Esophagus squamous epithelium (tissue), 5 donors: Measurements from ENCODE around the gene TFG. TPM values are rescaled to one million over a fixed set of nuclear protein-coding genes. Genes with fewer than 3 reads are reported as not detected.

Source experiments
- DNase-seq: peaks from one replicate; lab custom pipeline; 2025; lab: John Stamatoyannopoulos, UW
- H3K27ac ChIP-seq, 4 donors: fragments of 200-600 bp; sonication (generic); one replicate each; pipeline ENCODE4 v1.5.1; 2016 to 2019; ENCODE audit warnings: mild to moderate bottlenecking in 1 of 4
- H3K27me3 ChIP-seq, 4 donors: fragments of 200-600 bp; sonication (generic); 1 replicate in 3 of 4; 2 replicates in 1 of 4; pipeline versions ENCODE4 v1.5.1 to v1.6.0; 2017 to 2021; ENCODE audit warnings: antibody characterized with exemption in 1 of 4
- H3K36me3 ChIP-seq, 3 donors: fragments of 200-600 bp; sonication (generic); one replicate each; pipeline ENCODE4 v1.5.1; 2016 to 2019
- H3K4me1 ChIP-seq, 3 donors: fragments of 200-600 bp; sonication (generic); one replicate each; pipeline ENCODE4 v1.5.1; 2017 to 2019
- H3K4me3 ChIP-seq, 4 donors: fragments of 200-600 bp; sonication (generic); 1 replicate in 3 of 4; 2 replicates in 1 of 4; pipeline ENCODE4 v1.5.1; 2016 to 2019; ENCODE audit warnings: mild to moderate bottlenecking in 2 of 4, moderate library complexity in 1 of 4
- H3K9me3 ChIP-seq, 3 donors: fragments of 200-600 bp; sonication (generic); one replicate each; pipeline ENCODE4 v1.5.1; 2016 to 2019
- POLR2A ChIP-seq, 4 donors: fragments of 450-650 bp; IDR thresholded peaks; one replicate each; pipeline ENCODE4 v1.6.1; 2017; ENCODE audit warnings: antibody characterized with exemption in 4 of 4, mild to moderate bottlenecking in 4 of 4, moderate library complexity in 3 of 4
- WGBS, 2 donors: methylation state at CpG; one replicate each; pipeline ENCODE4 v1.1.5; 2018; 5-methylcytosine and 5-hydroxymethylcytosine counted together
- intact Hi-C: fragments of 100-400 bp; cut with DNase I; formaldehyde crosslinking; loops from one replicate; pipeline ENCODE4 v1.15.0; 2022
- total RNA-seq, 4 donors: library from RNA; depleted of rRNA; stranded (reverse); fragments of >200 nt; gene quantifications; one replicate each; pipeline ENCODE4 v1.1.0, GENCODE V29; 2016
- TF ChIP-seq, protein P1 (sequence below), 6 experiments: fragments of 450-650 bp in 4 of 6; fragments of 200-600 bp in 2 of 6; sonication (generic) in 2 of 6; IDR thresholded peaks; one replicate each; pipeline ENCODE4 v1.5.1; 2016 to 2019; ENCODE audit warnings: antibody characterized with exemption in 6 of 6, mild to moderate bottlenecking in 4 of 6, moderate library complexity in 4 of 6
- donor health status: DM: yes; HTN: yes; CAD: no.

TFG gene
- total RNA-seq, 4 donors from 2014 or later: 76.7 to 133 (median 91.8) TPM

DNA sequence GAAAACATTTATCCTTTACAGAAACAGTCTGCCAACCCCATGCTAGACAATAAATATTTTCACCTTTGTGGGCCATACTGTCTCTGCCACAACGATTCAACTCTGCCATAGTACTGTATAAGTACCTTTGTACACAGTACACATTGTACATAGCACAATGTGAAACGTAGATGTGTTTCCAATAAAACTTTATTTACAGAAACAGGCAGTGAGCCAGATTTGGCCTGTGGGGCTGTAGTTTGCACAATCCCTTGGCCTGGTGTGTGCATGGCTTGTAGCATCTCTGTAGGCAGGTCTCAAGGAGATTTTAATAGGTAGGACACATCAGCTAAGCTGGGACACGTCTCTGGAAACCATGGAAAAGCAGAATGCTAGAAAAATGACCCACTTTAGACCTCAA, 74.3 kb downstream of the TFG start:
- Histone ChIP-seq H3K4me1 (peaks cover 0 to 15% (median 7%) of the 10 kb centered on the region in 3 donors), H3K27me3 (no peaks in the 10 kb centered on the region), H3K36me3 (peaks cover 0 to 6% (median 0%) of the 10 kb centered on the region in 3 donors), H3K9me3 (peaks cover 0 to 13% (median 11%) of the 10 kb centered on the region in 3 donors), H3K4me3 (no peak overlapping the region), H3K27ac (peak overlapping the region in 1 of 4 donors; percentile 2)
- 49 to 53% methylated on average over 3 of the region's 3 CpGs for WGBS, 2 donors
- intact Hi-C loops: no loop called here
- no peak for DNase-seq
- TF ChIP-seq, protein P1, sequence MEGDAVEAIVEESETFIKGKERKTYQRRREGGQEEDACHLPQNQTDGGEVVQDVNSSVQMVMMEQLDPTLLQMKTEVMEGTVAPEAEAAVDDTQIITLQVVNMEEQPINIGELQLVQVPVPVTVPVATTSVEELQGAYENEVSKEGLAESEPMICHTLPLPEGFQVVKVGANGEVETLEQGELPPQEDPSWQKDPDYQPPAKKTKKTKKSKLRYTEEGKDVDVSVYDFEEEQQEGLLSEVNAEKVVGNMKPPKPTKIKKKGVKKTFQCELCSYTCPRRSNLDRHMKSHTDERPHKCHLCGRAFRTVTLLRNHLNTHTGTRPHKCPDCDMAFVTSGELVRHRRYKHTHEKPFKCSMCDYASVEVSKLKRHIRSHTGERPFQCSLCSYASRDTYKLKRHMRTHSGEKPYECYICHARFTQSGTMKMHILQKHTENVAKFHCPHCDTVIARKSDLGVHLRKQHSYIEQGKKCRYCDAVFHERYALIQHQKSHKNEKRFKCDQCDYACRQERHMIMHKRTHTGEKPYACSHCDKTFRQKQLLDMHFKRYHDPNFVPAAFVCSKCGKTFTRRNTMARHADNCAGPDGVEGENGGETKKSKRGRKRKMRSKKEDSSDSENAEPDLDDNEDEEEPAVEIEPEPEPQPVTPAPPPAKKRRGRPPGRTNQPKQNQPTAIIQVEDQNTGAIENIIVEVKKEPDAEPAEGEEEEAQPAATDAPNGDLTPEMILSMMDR (IDR thresholded peaks at IDR 0.05): no peak
- TF ChIP-seq POLR2A (IDR thresholded peaks at IDR 0.05): no peak

DNA sequence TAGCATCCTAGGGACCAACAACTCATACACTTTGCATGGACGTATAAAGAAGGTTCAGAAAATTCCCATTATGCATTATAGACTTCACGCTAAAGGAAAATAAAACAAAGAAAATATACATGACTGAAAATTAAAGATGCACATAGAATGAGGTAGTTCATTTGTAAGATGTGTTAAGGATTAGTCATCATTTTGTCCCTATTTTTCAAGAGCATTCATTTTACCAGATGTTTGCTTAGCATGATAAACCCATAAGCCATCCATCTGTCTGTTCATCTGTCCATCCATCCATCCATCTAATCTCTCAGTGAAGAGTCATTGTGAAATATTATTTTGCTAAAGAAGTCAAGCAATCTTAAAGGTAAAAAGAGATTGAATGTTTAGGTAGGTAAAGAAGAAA, 80.3 kb downstream of the TFG start:
- no peak for DNase-seq
- intact Hi-C loops: no loop called here
- H3K4me3 ChIP-seq: no peak overlapping the region
- H3K27ac ChIP-seq: no peak overlapping the region
- no peaks in the 10 kb centered on the region for H3K27me3 ChIP-seq
- no peak for TF ChIP-seq POLR2A (IDR thresholded peaks at IDR 0.05)
- TF ChIP-seq, protein P1 (IDR thresholded peaks at IDR 0.05): no peak
- peaks cover 0 to 13% (median 11%) of the 10 kb centered on the region in 3 donors for H3K9me3 ChIP-seq
- peaks cover 0 to 6% (median 0%) of the 10 kb centered on the region in 3 donors for H3K36me3 ChIP-seq
- H3K4me1 ChIP-seq: no peaks in the 10 kb centered on the region
- WGBS, 2 donors: 87 to 94% methylated on average over 1 to 2 of the region's 2 CpGs

DNA sequence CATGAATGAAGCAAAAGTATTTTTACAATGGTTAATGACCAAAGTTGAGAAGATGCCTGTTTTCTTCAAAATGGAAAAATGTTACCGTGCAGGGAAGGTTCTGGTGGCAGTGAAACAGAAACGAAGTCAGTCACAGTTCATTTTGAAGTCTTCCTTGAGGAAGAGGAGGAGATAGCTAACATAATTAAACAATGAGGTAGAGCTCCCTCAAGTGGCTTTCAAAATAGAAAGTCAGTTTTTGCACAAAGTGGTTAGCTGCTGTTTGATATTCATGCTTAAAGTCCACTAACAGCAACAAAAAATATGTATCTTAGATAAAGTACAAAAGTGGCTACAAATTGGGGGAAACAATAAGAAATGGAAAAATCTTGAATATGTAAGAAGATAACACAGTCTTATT, 87.3 kb downstream of the TFG start:
- 5 to 20% methylated on average over 2 of the region's 2 CpGs for WGBS, 2 donors
- Histone ChIP-seq H3K27me3 (no peaks in the 10 kb centered on the region), H3K4me1 (peaks cover 0 to 7% (median 0%) of the 10 kb centered on the region in 3 donors), H3K27ac (no peak overlapping the region), H3K36me3 (no peaks in the 10 kb centered on the region), H3K4me3 (no peak overlapping the region), H3K9me3 (no peaks in the 10 kb centered on the region)
- DNase-seq: no peak
- TF ChIP-seq, protein P1 (IDR thresholded peaks at IDR 0.05): peak in 1 of 6 experiments; percentile 35
- no peak for TF ChIP-seq POLR2A (IDR thresholded peaks at IDR 0.05)
- intact Hi-C loops: no loop called here

GRCh38 chr3:100798012-100798411, 88.7 kb downstream of the TFG start:
- DNase-seq: no peak
- H3K36me3 ChIP-seq: no peaks in the 10 kb centered on the region
- no peaks in the 10 kb centered on the region for H3K27me3 ChIP-seq
- H3K4me1 ChIP-seq: peaks cover 0 to 7% (median 0%) of the 10 kb centered on the region in 3 donors
- intact Hi-C loops: no loop called here
- H3K9me3 ChIP-seq: no peaks in the 10 kb centered on the region
- WGBS, 2 donors: 26 to 57% methylated on average over 1 of the region's 1 CpG
- no peak overlapping the region for H3K4me3 ChIP-seq
- H3K27ac ChIP-seq: no peak overlapping the region
- no peak for TF ChIP-seq POLR2A (IDR thresholded peaks at IDR 0.05)
- TF ChIP-seq, protein P1 (IDR thresholded peaks at IDR 0.05): no peak

Other genes with a start within 250 kb of the TFG start
- 10 to 100 TPM in 1 of 4 donors, 1 to 10 TPM in 3; 1.8 to 25.1 (median 5.1) TPM for gene TMEM45A, start 216.9 kb upstream of the TFG start, total RNA-seq
- not detected for gene ADGRG7, start 99.9 kb upstream of the TFG start, total RNA-seq